Activated CD8-positive, alpha-beta T cell treated with anti-CD3 and anti-CD28 coated beads for 36 hours (primary cell): Measurements from ENCODE around the gene COL5A1. TPM values are rescaled to one million over a fixed set of nuclear protein-coding genes. Genes with fewer than 3 reads are reported as not detected.

Source experiments
- ATAC-seq: fragments of 200-7000 bp; cut with Tn5 transposase; one replicate; pipeline ENCODE4 v1.10.0; 2021; ENCODE audit warnings: mild to moderate bottlenecking, moderate library complexity
- CTCF ChIA-PET: fragments of 350-600 bp; sonication (Branson Sonifier 250); formaldehyde crosslinking; loops from one replicate; lab custom pipeline; 2021; ENCODE audit warnings: antibody characterized with exemption; lab: Charles Lee
- POLR2A ChIA-PET: fragments of 350-600 bp; sonication (Branson Sonifier 250); formaldehyde crosslinking; loops from one replicate; lab custom pipeline; 2021; ENCODE audit warnings: antibody characterized with exemption; lab: Charles Lee
- DNase-seq: peaks from one replicate; pipeline ENCODE4 v3.0.0-alpha.2; 2020
- H3K27ac Mint-ChIP-seq: one replicate; pipeline ENCODE4 v1.8.0; 2021; ENCODE audit warnings: mild to moderate bottlenecking, mixed read lengths
- H3K27me3 Mint-ChIP-seq: one replicate; pipeline ENCODE4 v1.8.0; 2021; ENCODE audit warnings: mixed read lengths
- H3K36me3 Mint-ChIP-seq: one replicate; pipeline ENCODE4 v1.8.0; 2021; ENCODE audit warnings: low read depth, mixed read lengths
- H3K4me1 Mint-ChIP-seq: one replicate; pipeline ENCODE4 v1.8.0; 2021; ENCODE audit warnings: low read depth, mixed read lengths
- H3K4me3 Mint-ChIP-seq: one replicate; pipeline ENCODE4 v1.8.0; 2021; ENCODE audit warnings: mild to moderate bottlenecking, moderate library complexity, mixed read lengths
- H3K9me3 Mint-ChIP-seq: one replicate; pipeline ENCODE4 v1.8.0; 2021; ENCODE audit warnings: mixed read lengths
- intact Hi-C: fragments of 100-400 bp; cut with micrococcal nuclease; formaldehyde crosslinking; loops from one replicate; pipeline ENCODE4 v1.10.0; 2022
- total RNA-seq, 2 experiments: library from RNA; stranded (reverse); gene quantifications; one replicate each; pipeline ENCODE4 v1.2.3, GENCODE V29; 2021
- TF ChIP-seq, protein P1 (sequence below): fragments of 200-600 bp; IDR thresholded peaks from one replicate; pipeline ENCODE4 v1.8.0; 2022; ENCODE audit warnings: antibody characterized with exemption, mild to moderate bottlenecking

The COL5A1 gene
- total RNA-seq, 2 experiments from 2014 or later, result 0.29 to 0.34 TPM

DNA sequence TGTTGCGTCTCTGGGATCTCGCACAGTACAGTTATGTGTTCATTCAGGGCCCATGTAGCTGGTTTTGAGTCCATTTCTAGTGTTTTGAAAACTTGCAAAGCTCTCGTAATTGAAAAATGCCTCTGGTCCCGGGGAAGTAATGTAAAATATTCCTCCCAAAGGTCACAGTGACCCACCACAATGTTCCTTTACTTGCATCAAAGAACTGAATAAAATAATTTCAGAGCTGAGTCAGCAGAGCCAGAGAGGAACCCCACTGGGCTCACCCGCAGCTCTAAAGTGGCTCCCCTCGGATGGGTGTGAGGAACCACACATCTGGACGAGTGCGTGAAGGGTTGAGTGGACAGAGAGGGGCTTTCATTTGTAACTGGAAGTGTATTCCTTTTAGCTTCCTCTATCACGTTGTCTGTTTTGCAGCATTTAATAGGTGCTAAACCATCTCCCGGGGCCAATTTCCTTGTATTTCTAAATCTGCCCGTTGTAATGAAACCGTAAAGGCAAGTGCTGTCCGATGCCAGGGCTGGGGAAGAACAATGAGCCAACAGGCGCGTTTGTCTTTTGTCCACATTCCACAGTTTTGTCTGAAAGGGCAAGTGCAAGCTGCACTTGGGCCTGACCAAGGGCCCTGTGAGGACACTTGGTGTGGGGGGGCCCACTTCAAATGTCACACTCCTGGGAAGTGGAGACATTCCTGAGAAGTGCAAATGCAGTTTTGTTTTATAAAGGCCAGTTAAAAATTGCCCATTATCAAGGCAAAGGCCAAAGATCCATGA is 29.9 kb downstream of the COL5A1 start:
- Mint-ChIP-seq H3K4me3 (no peak overlapping the region), H3K9me3 (peaks cover 2% of the 10 kb centered on the region), H3K36me3 (no peaks in the 10 kb centered on the region), H3K27me3 (peaks cover 6% of the 10 kb centered on the region), H3K27ac (no peak overlapping the region), H3K4me1 (peaks cover 3% of the 10 kb centered on the region)
- intact Hi-C loops, result no loop called here
- ATAC-seq (no peak), DNase-seq (no peak)
- CTCF ChIA-PET, result interaction anchor here (0.8 to 1.7 kb wide), 2 partner anchors 18 to 25 kb away, joined by 3 to 5 read pairs; no protein-coding TSS in a partner anchor
- POLR2A ChIA-PET, result no interaction called here
- TF ChIP-seq, protein P1, sequence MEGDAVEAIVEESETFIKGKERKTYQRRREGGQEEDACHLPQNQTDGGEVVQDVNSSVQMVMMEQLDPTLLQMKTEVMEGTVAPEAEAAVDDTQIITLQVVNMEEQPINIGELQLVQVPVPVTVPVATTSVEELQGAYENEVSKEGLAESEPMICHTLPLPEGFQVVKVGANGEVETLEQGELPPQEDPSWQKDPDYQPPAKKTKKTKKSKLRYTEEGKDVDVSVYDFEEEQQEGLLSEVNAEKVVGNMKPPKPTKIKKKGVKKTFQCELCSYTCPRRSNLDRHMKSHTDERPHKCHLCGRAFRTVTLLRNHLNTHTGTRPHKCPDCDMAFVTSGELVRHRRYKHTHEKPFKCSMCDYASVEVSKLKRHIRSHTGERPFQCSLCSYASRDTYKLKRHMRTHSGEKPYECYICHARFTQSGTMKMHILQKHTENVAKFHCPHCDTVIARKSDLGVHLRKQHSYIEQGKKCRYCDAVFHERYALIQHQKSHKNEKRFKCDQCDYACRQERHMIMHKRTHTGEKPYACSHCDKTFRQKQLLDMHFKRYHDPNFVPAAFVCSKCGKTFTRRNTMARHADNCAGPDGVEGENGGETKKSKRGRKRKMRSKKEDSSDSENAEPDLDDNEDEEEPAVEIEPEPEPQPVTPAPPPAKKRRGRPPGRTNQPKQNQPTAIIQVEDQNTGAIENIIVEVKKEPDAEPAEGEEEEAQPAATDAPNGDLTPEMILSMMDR, result no peak

DNA sequence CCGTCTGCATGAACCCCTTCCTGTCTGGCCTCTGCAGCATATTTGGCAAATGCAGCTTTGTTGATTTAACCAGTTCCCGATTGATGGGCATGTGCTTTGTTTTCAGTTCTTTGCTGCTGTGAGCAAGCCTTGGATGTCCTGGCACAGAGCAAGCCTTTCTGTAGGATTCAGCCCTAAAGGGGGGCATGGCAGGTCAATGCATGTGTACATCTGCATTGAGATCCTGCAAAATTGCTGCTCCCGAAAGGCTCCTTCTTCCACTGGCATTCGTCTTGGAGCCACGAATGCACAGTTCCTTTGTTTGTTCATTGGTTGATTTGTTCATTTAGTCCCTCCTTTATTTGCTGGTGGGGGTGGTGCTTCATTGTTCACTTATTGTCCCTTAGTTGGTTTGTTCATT is 34.8 kb downstream of the COL5A1 start:
- H3K27me3 Mint-ChIP-seq, result peaks cover 2% of the 10 kb centered on the region
- TF ChIP-seq, protein P1, result no peak

DNA sequence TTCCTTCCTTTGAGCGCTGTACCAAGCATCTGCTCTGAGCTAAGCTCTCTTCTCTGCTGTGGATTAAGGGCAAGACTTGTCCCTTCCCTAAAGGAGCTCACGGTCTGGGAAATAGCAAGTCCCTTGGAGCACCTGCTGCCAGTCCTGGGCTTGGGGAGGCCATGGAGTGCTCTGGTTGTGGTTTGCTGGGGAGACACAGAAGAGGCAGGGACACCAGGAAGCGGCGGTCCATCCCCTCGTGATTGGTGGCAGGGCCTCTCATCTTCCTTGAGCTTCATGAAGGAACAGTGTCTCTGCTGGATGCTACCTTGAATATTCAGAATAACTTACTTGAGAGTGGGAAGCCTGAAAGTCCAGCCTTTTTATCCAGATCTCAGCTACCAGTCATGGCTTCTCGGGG is 35.3 kb downstream of the COL5A1 start:
- Mint-ChIP-seq H3K9me3 (peaks cover 2% of the 10 kb centered on the region), H3K36me3 (no peaks in the 10 kb centered on the region), H3K27me3 (peaks cover 2% of the 10 kb centered on the region), H3K4me3 (no peak overlapping the region), H3K4me1 (no peaks in the 10 kb centered on the region), H3K27ac (no peak overlapping the region)
- DNase-seq (no peak), ATAC-seq (no peak)
- intact Hi-C loops, result no loop called here
- TF ChIP-seq, protein P1, result no peak
- ChIA-PET CTCF (no interaction called here), POLR2A (no interaction called here)

More for the DNA sequence above, 34.8 kb downstream of the COL5A1 start:
- ATAC-seq, result no peak
- H3K27ac Mint-ChIP-seq, result no peak overlapping the region
- no peaks in the 10 kb centered on the region for H3K36me3 Mint-ChIP-seq
- intact Hi-C loops, result no loop called here
- no peak overlapping the region for H3K4me3 Mint-ChIP-seq
- ChIA-PET POLR2A (no interaction called here), CTCF (no interaction called here)
- DNase-seq, result no peak
- peaks cover 2% of the 10 kb centered on the region for H3K9me3 Mint-ChIP-seq
- H3K4me1 Mint-ChIP-seq, result no peaks in the 10 kb centered on the region

DNA sequence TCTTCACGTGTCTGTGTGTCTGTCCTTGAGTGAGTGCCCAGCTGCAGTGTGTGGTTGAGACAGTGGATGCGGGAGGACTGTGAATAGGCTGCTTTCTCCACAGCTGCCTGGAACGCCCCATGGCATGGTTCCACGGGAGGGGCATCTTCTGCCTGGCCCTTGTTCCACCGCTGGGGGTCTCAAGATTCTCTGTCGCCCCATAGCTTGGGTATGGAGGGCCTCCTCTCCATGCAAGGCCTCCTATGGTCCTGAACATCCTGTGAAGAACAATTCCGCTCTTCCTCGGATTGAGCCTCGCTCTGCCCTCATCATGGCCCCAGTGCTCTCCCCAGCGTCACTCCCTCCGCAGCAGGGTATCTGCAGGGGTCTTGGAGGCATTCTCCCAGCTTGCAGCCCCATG is 36.1 kb downstream of the COL5A1 start:
- Mint-ChIP-seq H3K27ac (no peak overlapping the region), H3K36me3 (no peaks in the 10 kb centered on the region), H3K27me3 (peaks cover 2% of the 10 kb centered on the region), H3K4me3 (no peak overlapping the region), H3K4me1 (no peaks in the 10 kb centered on the region), H3K9me3 (peaks cover 2% of the 10 kb centered on the region)
- ChIA-PET POLR2A (no interaction called here), CTCF (no interaction called here)
- TF ChIP-seq, protein P1, result no peak
- no peak for ATAC-seq
- intact Hi-C loops, result no loop called here
- DNase-seq, result no peak

DNA sequence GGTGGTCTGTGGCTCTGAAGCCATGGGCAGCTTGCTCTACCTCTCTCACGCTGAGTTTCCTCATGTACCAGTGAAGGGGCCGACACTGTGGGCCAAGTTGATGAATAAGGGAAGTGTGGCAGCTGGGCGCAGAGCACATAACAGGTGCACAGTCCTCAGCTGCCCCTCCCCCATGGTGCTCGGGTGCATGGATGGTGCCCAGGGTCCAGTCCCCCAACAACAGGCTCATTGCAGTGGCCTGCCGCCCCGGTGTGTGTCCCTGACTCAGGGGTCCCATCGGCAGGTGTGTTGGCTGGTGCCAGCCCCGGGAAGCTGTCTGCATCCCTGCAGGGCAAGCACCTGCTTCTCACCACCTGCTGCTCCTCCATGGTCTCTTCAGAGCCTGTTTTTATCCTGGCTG is 36.6 kb downstream of the COL5A1 start:
- ChIA-PET POLR2A (no interaction called here), CTCF (no interaction called here)
- Mint-ChIP-seq H3K36me3 (no peaks in the 10 kb centered on the region), H3K9me3 (peaks cover 2% of the 10 kb centered on the region), H3K4me3 (no peak overlapping the region), H3K27ac (no peak overlapping the region), H3K27me3 (peaks cover 2% of the 10 kb centered on the region), H3K4me1 (no peaks in the 10 kb centered on the region)
- intact Hi-C loops, result no loop called here
- ATAC-seq, result no peak
- TF ChIP-seq, protein P1, result no peak
- DNase-seq, result no peak
